Measurements from ENCODE around the gene RPS6KA3.

- TF ChIP-seq CTCF (IDR thresholded peaks at IDR 0.05): peak in 1 of 6 experiments; percentile 10
- TF ChIP-seq POLR2A (IDR thresholded peaks at IDR 0.05): no peak
Observed at GRCh38 chrX:20253232-20253543, 13.5 kb downstream of the RPS6KA3 start.
